ENCODE results near the gene PTPRO. TPM values are rescaled to one million over a fixed set of nuclear protein-coding genes. Genes with fewer than 3 reads are reported as not detected.

Gene PTPRO
- polyA plus RNA-seq, 2 of the 4 experiments (the other 2 are of a cell fraction): 0.04 TPM; not detected in 1

GRCh38 chr12:15599266-15600037, 277.1 kb downstream of the PTPRO start:
- peaks cover 37% of the 10 kb centered on the region for H3K4me1 ChIP-seq
- ATAC-seq (no peak), FAIRE-seq (no peak), DNase-seq (ENCODE audit: low read depth in 1 of 2, low spot score in 1 of 2) (peak in 1 of 2 experiments; percentile 14)
- peak overlapping the region; percentile 16 for H3K4me2 ChIP-seq
- no peaks in the 10 kb centered on the region for H3K9me3 ChIP-seq
- no peak overlapping the region for H3K4me3 ChIP-seq
- ChIA-PET POLR2A (no interaction called here), CTCF (interaction anchor here (0.6 to 1.2 kb wide), 4 partner anchors 9 to 173 kb away, joined by 3 to 9 read pairs (median 3); no protein-coding TSS in a partner anchor)
- peak overlapping the region; percentile 61 to 65 for H3K27ac ChIP-seq
- 76% methylated on average over 4 of the region's 4 CpGs for WGBS (ENCODE audit: missing lambda C conversion rate)
- TF ChIP-seq HOXB5 (CRISPR knock-in tag; IDR thresholded peaks at IDR 0.05): no peak
- TF ChIP-seq ZC3H11A (IDR thresholded peaks at IDR 0.05): no peak
- TF ChIP-seq PBX3 (IDR thresholded peaks at IDR 0.05): no peak
- no peak for TF ChIP-seq TFCP2L1 (CRISPR knock-in tag; IDR thresholded peaks at IDR 0.05)
- TF ChIP-seq SMC3 (IDR thresholded peaks at IDR 0.05): no peak
- TF ChIP-seq FOSL2 (IDR thresholded peaks at IDR 0.05): no peak
- no peak for TF ChIP-seq FOSL2 (CRISPR knock-in tag; IDR thresholded peaks at IDR 0.05)
- no peak for TF ChIP-seq EHMT2 (IDR thresholded peaks at IDR 0.05; ENCODE audit: low read depth)

- ChIA-PET POLR2A (no interaction called here), CTCF (no interaction called here)
- peak overlapping the region; percentile 62; the same call in 2 of the 3 replicates for H3K4me2 ChIP-seq
- 89% methylated on average over 7 of the region's 7 CpGs for WGBS (ENCODE audit: missing lambda C conversion rate)
- peaks cover 37% of the 10 kb centered on the region for H3K4me1 ChIP-seq
- H3K9me3 ChIP-seq: no peaks in the 10 kb centered on the region
- H3K27ac ChIP-seq: peak overlapping the region; percentile 31 to 80; a peak in 4 of 6 replicates
- DNase-seq (ENCODE audit: low read depth in 1 of 2, low spot score in 1 of 2) (no peak), ATAC-seq (no peak), FAIRE-seq (no peak)
- H3K4me3 ChIP-seq: no peak overlapping the region
- TF ChIP-seq ZFP36 (IDR thresholded peaks at IDR 0.05; ENCODE audit: borderline replicate concordance, partially characterized antibody): no peak
- no peak for TF ChIP-seq JUN (IDR thresholded peaks at IDR 0.05)
- no peak for TF ChIP-seq ZNF302 (CRISPR knock-in tag; IDR thresholded peaks at IDR 0.05)
- TF ChIP-seq RAD21 (conservative IDR thresholded peaks at IDR 0.05 in 1 of 2, IDR thresholded peaks at IDR 0.05 in 1 of 2): no peak
- no peak for TF ChIP-seq CEBPB (IDR thresholded peaks at IDR 0.05)
- no peak for TF ChIP-seq CHD4 (IDR thresholded peaks at IDR 0.05; ENCODE audit: borderline replicate concordance)
- TF ChIP-seq EHF (CRISPR knock-in tag; IDR thresholded peaks at IDR 0.05): no peak
- no peak for TF ChIP-seq SREBF2 (IDR thresholded peaks at IDR 0.05)
- no peak for TF ChIP-seq NPAS2 (CRISPR knock-in tag; IDR thresholded peaks at IDR 0.05; ENCODE audit: borderline replicate concordance)
- TF ChIP-seq POLR2AphosphoS2 (conservative IDR thresholded peaks at IDR 0.05; ENCODE audit: low read length): no peak
Measured at GRCh38 chr12:15600223-15600935, 278.1 kb downstream of the PTPRO start.

- peak; percentile 75 to 89; a peak in 5 of 6 replicates for ATAC-seq
- POLR2A ChIA-PET: no interaction called here
- peak overlapping the region; percentile 65 to 80 for H3K27ac ChIP-seq
- no peak overlapping the region for H3K4me3 ChIP-seq
- CTCF ChIA-PET: no interaction called here
- no peaks in the 10 kb centered on the region for H3K9me3 ChIP-seq
- H3K4me2 ChIP-seq: peak overlapping the region; percentile 62
- H3K4me1 ChIP-seq: peaks cover 37% of the 10 kb centered on the region
- 69% methylated on average over 1 of the region's 1 CpG for WGBS (ENCODE audit: missing lambda C conversion rate)
- FAIRE-seq: no peak
- peak; percentile 62 to 74 for DNase-seq (ENCODE audit: low read depth in 1 of 2, low spot score in 1 of 2)
- TF ChIP-seq JUNB (IDR thresholded peaks at IDR 0.05): peak; percentile 78
- no peak for TF ChIP-seq RCOR1 (IDR thresholded peaks at IDR 0.05; ENCODE audit: low read depth, low read length)
- peak; percentile 58 to 90 for TF ChIP-seq CEBPB (IDR thresholded peaks at IDR 0.05)
- TF ChIP-seq NFE2L2 (conservative IDR thresholded peaks at IDR 0.05; ENCODE audit: low read length): no peak
- TF ChIP-seq ZSCAN20 (CRISPR knock-in tag; IDR thresholded peaks at IDR 0.05): no peak
- TF ChIP-seq SMC3 (IDR thresholded peaks at IDR 0.05): 0 out of 3 replicates have a peak, but pooled peaks have one; percentile 11
- no peak for TF ChIP-seq BCL3 (IDR thresholded peaks at IDR 0.05)
- no peak for TF ChIP-seq GATA3 (IDR thresholded peaks at IDR 0.05; ENCODE audit: borderline replicate concordance)
- TF ChIP-seq HES2 (IDR thresholded peaks at IDR 0.05): 0 out of 2 replicates have a peak, but pooled peaks have one; percentile 19
- no peak for TF ChIP-seq PBX3 (IDR thresholded peaks at IDR 0.05)
- 0 out of 5 replicates have a peak, but pooled peaks of 1 of the 2 experiments have one; percentile 22 for TF ChIP-seq JUN (IDR thresholded peaks at IDR 0.05)
- no peak for TF ChIP-seq HOXB13 (CRISPR knock-in tag; IDR thresholded peaks at IDR 0.05; ENCODE audit: low read depth)
- TF ChIP-seq CBX2 (IDR thresholded peaks at IDR 0.05; ENCODE audit: borderline replicate concordance, low read depth): no peak
- TF ChIP-seq E2F6 (IDR thresholded peaks at IDR 0.05; ENCODE audit: borderline replicate concordance, low read depth): no peak
Measured at GRCh38 chr12:15601210-15601800, 279.0 kb downstream of the PTPRO start.

All from A549 (cell line).